Cardiac muscle cell (in vitro differentiated cells and primary cell): ENCODE data around the gene CACNA1H. TPM values are rescaled to one million over a fixed set of nuclear protein-coding genes. Genes with fewer than 3 reads are reported as not detected.
A peak's percentile ranks its signal among the peaks of the same experiment; 100 is the strongest.
"Not testable (repeated sequence)": the region's sequence is repeated elsewhere in the genome, so short reads cannot be mapped to it uniquely, and the experiment has no call there.

ENCODE experiments used
- DNase-seq, 2 donors: peaks; one replicate each; pipeline versions ENCODE4 v3.0.0 to v3.0.0-alpha.2; 2010 to 2017; ENCODE audit warnings: low read depth in 1 of 2, low spot score in 1 of 2
- H3K27ac ChIP-seq: fragments of 200-600 bp; sonication (generic); 2 replicates; pipeline ENCODE4 v1.5.1; 2016
- H3K27me3 ChIP-seq: fragments of 200-600 bp; sonication (generic); 2 replicates; pipeline ENCODE4 v1.6.0; 2016; ENCODE audit warnings: control low read depth
- H3K36me3 ChIP-seq: fragments of 200-600 bp; sonication (generic); 2 replicates; pipeline ENCODE4 v1.5.1; 2016; ENCODE audit warnings: control low read depth
- H3K4me1 ChIP-seq: fragments of 200-600 bp; sonication (generic); 2 replicates; pipeline ENCODE4 v1.8.1; 2017; ENCODE audit warnings: low read depth, mild to moderate bottlenecking, mixed run types
- H3K4me3 ChIP-seq: fragments of 200-600 bp; sonication (generic); 2 replicates; pipeline ENCODE4 v1.5.1; 2016; ENCODE audit warnings: mild to moderate bottlenecking
- H3K9me3 ChIP-seq: fragments of 200-600 bp; sonication (generic); 2 replicates; pipeline ENCODE4 v1.5.1; 2017; ENCODE audit warnings: low read depth, mild to moderate bottlenecking, control low read depth
- CTCF ChIP-seq: IDR thresholded peaks from 2 replicates; pipeline ENCODE4 v1.5.1; 2012; ENCODE audit warnings: low read depth, mild to moderate bottlenecking, low read length
- polyA plus RNA-seq: library from polyadenylated mRNA; unstranded; fragments of >200 nt; fragmentation: Nextera tagmentation; extraction: Ambion mirVana; gene quantifications from 2 replicates; pipeline ENCODE4 v1.2.1, GENCODE V29; 2016
- total RNA-seq: library from RNA; depleted of rRNA; stranded (reverse); fragments of >200 nt; gene quantifications from 2 replicates; pipeline ENCODE4 v1.2.3, GENCODE V29; 2016

The CACNA1H gene
- total and polyA plus RNA-seq, 2 experiments from 2014 or later = 8.9 to 66.1 TPM

GRCh38 chr16:1221628-1222552, 69.0 kb downstream of the CACNA1H start:
- no peak overlapping the region for H3K27ac ChIP-seq
- H3K9me3 ChIP-seq = no peaks in the 10 kb centered on the region
- H3K27me3 ChIP-seq = no peaks in the 10 kb centered on the region
- no peak for TF ChIP-seq CTCF
- H3K36me3 ChIP-seq = no peaks in the 10 kb centered on the region
- no peak overlapping the region for H3K4me3 ChIP-seq
- H3K4me1 ChIP-seq = no peaks in the 10 kb centered on the region
- no peak for DNase-seq

DNA sequence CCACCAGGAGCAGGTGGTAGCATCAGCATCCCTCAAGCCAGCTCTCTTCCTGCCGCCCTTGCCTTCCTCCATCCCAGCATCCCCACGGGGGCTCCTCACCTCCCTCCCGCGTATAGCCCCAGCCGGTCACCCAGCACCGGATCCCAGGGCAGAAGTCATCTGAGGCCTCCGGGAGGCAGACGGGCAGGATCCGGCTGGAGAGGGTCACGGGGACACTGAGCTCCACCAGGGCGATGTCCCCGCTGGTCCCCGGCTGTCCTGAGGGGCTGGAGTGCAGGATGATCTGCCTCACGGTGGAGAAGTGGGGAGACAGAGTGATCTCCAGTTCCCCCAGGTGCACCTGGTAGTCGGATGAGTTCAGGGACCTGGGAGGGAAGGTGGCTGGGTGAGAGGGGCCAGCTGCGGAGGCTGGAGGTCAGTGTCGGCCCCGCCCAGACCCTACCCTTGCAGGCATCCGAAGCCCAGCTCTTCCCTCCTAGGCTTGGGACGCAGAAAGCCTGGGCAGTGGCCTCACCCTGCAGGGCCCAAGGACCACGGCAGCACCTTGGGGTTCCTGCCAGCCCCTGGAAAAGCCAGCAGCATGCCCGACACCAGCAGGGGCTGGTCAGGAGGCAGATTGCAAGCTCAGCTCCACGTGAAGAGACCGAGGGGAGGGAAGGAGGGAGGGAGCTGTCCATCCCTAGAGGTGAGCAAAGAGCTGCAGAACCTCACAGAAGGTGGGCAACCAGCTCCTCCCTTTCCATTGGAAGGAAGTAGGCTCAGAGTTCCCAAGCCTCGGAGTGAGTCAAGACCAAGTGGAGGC, 69.8 kb downstream of the CACNA1H start:
- DNase-seq = no peak
- Histone ChIP-seq H3K36me3 (no peaks in the 10 kb centered on the region), H3K27ac (no peak overlapping the region), H3K4me1 (no peaks in the 10 kb centered on the region), H3K9me3 (no peaks in the 10 kb centered on the region), H3K27me3 (no peaks in the 10 kb centered on the region), H3K4me3 (no peak overlapping the region)
- TF ChIP-seq CTCF = no peak

- no peak overlapping the region for H3K4me3 ChIP-seq
- no peak for TF ChIP-seq CTCF
- no peaks in the 10 kb centered on the region for H3K27me3 ChIP-seq
- H3K36me3 ChIP-seq = no peaks in the 10 kb centered on the region
- DNase-seq = no peak
- no peak overlapping the region for H3K27ac ChIP-seq
- H3K4me1 ChIP-seq = no peaks in the 10 kb centered on the region
- H3K9me3 ChIP-seq = no peaks in the 10 kb centered on the region
Measured at GRCh38 chr16:1223355-1224214, 70.7 kb downstream of the CACNA1H start.

DNA sequence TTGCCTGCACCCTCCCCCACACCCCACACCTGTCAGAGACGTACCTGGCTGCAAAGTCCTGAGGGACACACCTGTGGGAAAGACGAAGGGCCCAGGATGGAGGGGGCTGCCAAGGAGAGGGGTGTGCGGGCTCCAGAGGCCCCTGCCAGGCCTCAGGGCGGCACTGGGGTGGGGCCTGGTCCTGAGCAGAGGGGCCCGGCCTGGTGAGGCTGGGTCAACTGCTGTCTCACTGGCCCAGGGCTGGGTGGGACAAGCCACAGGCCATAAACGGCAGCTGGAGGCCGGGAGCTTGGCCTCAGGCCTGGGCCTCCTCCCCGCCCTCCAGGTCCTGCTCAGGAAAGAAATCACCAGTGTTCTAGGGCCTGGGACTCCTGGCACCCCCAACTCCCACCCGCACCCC, 71.7 kb downstream of the CACNA1H start:
- H3K4me1 ChIP-seq = no peaks in the 10 kb centered on the region
- no peak overlapping the region for H3K4me3 ChIP-seq
- no peaks in the 10 kb centered on the region for H3K27me3 ChIP-seq
- no peak for DNase-seq
- H3K9me3 ChIP-seq = no peaks in the 10 kb centered on the region
- no peak overlapping the region for H3K27ac ChIP-seq
- no peak for TF ChIP-seq CTCF
- H3K36me3 ChIP-seq = no peaks in the 10 kb centered on the region

DNA sequence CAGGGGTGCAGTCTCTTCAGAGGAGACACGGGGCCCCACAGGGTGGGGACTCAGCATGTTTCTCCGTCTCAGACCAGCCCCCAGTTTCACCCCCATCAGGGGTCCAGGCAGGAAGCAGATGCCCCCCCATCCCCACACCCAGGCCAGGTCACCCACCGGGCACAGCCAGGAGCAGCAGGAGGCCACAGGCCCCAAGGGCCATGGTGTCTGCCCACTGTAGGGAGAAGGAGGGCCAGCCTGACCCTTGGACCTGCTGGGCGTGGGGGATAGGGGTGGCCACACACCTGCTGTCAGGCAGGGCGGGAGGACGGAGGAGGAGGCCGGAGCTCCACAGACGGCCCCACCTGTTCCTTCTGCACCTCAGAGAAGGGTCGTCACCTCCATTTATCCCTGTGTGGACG, 72.1 kb downstream of the CACNA1H start, which contains the start of gene TPSG1:
TPSG1 (minus strand) TSS at position 218 of the 401 bp plus-strand sequence; CDS start at position 202, 16 bp downstream.
- TF ChIP-seq CTCF = no peak
- no peak for DNase-seq
- H3K4me3 ChIP-seq = no peak within 1 kb of the TSS
- no peak within 1 kb of the TSS for H3K27ac ChIP-seq
- no peaks in the 10 kb centered on the region for H3K36me3 ChIP-seq
- no peaks in the 10 kb centered on the region for H3K4me1 ChIP-seq
- H3K27me3 ChIP-seq = no peaks in the 10 kb centered on the region
- H3K9me3 ChIP-seq = no peaks in the 10 kb centered on the region

DNA sequence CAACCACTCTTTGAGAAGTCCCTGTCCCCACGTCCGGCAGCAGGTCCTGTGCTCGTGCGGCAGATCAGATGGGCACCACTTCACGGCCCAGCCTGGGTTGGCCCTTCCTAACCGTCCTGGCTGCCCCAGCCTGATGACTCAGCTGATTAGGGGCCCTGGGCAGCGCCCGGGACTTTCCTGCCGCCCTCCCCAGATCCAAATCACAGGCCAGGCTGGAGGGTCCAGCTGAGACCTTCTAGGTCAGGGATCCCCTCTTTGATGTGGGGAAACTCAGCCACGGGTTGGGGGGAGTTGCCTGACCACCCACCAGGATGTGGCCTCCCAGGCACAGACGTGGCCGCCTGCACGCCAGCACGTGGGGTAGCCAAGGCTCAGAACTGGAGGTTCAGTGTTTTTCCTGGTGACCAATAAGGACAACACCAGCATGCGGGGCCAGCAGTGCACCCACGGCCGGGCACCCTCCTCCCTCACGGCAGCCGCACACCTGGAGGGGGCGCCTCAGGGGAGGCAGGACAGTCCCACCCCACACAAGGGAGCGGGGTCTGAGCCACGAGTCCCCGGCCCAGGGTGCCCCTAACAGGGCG, 72.9 kb downstream of the CACNA1H start:
- H3K9me3 ChIP-seq, H3K27ac ChIP-seq, H3K27me3 ChIP-seq, H3K4me3 ChIP-seq, DNase-seq, H3K36me3 ChIP-seq, H3K4me1 ChIP-seq: not testable (repeated sequence)

- not testable (repeated sequence) for H3K4me3 ChIP-seq, H3K36me3 ChIP-seq, H3K4me1 ChIP-seq, H3K27me3 ChIP-seq, H3K9me3 ChIP-seq, H3K27ac ChIP-seq
- peak in 1 of 2 donors; percentile 17 for DNase-seq
Measured at GRCh38 chr16:1226692-1227091, 73.8 kb downstream of the CACNA1H start.

DNA sequence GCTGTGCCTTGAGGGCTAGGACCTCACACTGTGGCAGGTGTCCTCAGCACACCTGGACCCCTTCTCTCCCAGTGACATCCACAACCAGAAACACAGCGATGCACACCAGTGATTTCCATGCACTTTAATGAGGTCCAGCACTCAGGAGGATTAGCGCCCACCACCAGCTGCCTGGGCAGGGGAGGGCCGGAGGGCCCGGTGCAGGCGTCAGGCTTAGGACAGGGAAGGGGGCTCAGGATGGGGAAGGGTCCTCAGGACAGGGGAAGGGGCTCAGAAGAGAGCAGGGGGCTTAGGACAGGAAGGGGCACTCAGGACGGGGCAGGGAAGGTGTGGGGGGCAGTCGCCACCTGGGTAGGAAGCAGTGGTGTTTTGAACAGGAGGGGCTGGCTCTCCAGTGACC, 75.3 kb downstream of the CACNA1H start:
- not testable (repeated sequence) for H3K9me3 ChIP-seq, H3K27ac ChIP-seq, DNase-seq

More for the DNA sequence above, 75.3 kb downstream of the CACNA1H start:
- not testable (repeated sequence) for H3K36me3 ChIP-seq, H3K4me3 ChIP-seq, H3K27me3 ChIP-seq, H3K4me1 ChIP-seq
